Muscle layer of duodenum (tissue), 2 donors: ENCODE data around the gene HSPA14.
A peak's percentile ranks its signal among the peaks of the same experiment; 100 is the strongest.

ENCODE experiments used
- H3K27ac ChIP-seq: one replicate; pipeline ENCODE4 v1.7.0; 2013; ENCODE audit warnings: mild to moderate bottlenecking, low read length
- H3K27me3 ChIP-seq: one replicate; pipeline ENCODE4 v1.7.0; 2013; ENCODE audit warnings: low read depth, mild to moderate bottlenecking, control low read depth, low read length
- H3K36me3 ChIP-seq, 2 donors: one replicate each; pipeline ENCODE4 v1.7.0; 2013; ENCODE audit warnings: low read length in 2 of 2, control low read depth in 1 of 2, mild to moderate bottlenecking in 1 of 2; ENCODE audit not compliant: insufficient read depth in 2 of 2, control insufficient read depth in 1 of 2
- H3K4me1 ChIP-seq, 2 donors: one replicate each; pipeline ENCODE4 v1.7.0; 2013; ENCODE audit warnings: low read length in 2 of 2, mild to moderate bottlenecking in 2 of 2, control low read depth in 1 of 2, moderate library complexity in 1 of 2; ENCODE audit not compliant: insufficient read depth in 2 of 2, control insufficient read depth in 1 of 2
- H3K4me3 ChIP-seq, 2 donors: one replicate each; pipeline ENCODE4 v1.7.0; 2013; ENCODE audit warnings: low read length in 2 of 2, low read depth in 1 of 2, mild to moderate bottlenecking in 1 of 2
- H3K9me3 ChIP-seq, 2 donors: one replicate each; pipeline ENCODE4 v1.7.0; 2013; ENCODE audit warnings: low read length in 2 of 2, control low read depth in 1 of 2, mild to moderate bottlenecking in 1 of 2; ENCODE audit not compliant: control insufficient read depth in 1 of 2
- donor health status: healthy.

Gene HSPA14

DNA sequence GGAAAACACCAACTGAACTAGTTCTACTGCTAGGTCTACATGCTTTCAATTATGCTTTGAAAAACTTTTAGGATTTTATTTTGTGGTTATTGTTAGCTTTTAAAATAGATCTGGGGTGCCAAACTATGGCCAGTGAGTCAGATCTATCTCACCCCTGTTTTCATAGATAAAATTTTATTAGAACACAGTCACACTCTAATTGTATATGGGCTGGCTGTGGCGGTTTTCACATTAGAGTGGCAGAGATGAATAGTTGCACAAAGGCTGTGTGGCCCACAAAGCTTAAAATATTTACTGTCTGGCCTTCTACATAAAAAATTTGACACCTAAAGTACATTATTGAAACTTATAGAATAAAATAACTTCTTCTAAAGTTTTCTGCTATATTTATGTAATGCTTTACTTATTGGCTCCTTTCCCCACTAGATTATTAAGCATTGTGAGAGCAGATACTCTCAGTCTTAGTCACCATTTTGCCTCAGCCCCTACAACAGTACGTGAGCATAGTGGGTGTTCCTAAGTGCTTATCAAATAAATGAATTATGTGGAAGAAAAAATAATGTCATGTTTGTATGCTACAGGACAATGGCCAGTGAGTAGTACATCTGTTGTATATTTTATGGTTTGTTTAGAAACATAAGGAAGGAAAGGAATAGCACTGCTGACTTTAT is 35.1 kb downstream of the HSPA14 start:
- Histone ChIP-seq H3K27me3 (no peaks in the 10 kb centered on the region), H3K36me3 (peaks cover 16% of the 10 kb centered on the region in 2 donors), H3K4me3 (no peak overlapping the region), H3K27ac (no peak overlapping the region), H3K9me3 (no peaks in the 10 kb centered on the region), H3K4me1 (peaks cover 0 to 10% of the 10 kb centered on the region in 2 donors)

DNA sequence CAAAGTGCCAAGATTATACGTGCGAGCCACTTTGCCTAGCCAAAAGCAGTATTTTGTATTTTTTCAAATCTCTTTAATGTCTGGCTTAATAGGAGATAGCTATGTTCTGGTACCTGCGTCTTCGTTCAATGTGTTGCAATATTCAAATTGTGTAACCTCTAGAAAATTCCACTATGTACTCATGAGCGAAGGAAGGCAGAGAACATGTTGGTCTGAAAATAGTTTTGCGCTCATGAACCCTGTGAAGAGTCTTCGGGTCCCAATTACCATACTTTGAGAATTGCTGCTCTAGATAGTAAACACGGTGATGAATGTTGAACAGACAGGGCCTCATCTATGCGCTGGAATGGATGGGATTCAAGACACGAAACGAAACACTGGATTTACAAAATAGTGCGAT is 37.8 kb downstream of the HSPA14 start:
- Histone ChIP-seq H3K4me1 (peaks cover 7 to 22% of the 10 kb centered on the region in 2 donors), H3K36me3 (peaks cover 0 to 7% of the 10 kb centered on the region in 2 donors), H3K4me3 (no peak overlapping the region), H3K27me3 (no peaks in the 10 kb centered on the region), H3K9me3 (no peaks in the 10 kb centered on the region), H3K27ac (no peak overlapping the region)

DNA sequence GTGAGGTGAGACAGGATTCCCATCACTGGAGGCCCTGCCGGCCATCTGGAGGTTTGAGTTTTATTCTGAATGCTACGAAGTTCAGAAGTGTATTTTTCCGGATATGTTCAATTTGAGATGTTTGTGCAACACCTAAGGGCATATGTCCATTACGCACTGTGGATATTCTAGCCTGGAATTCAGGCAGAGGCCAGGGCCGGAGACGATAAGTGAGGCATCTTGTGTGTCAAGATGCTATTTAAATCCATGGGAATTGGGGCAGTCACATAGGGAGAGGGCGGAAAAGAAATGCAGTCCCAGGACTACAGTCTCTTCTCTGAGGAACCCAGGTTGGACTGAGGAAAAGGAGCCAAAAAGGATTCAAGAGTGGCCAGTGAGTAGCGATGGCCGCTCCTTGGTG is 38.7 kb downstream of the HSPA14 start:
- peaks cover 0 to 7% of the 10 kb centered on the region in 2 donors for H3K36me3 ChIP-seq
- peak overlapping the region in 1 of 2 donors; percentile 98 for H3K4me3 ChIP-seq
- H3K9me3 ChIP-seq = no peaks in the 10 kb centered on the region
- H3K27ac ChIP-seq = no peak overlapping the region
- no peaks in the 10 kb centered on the region for H3K27me3 ChIP-seq
- peaks cover 7 to 22% of the 10 kb centered on the region in 2 donors for H3K4me1 ChIP-seq

DNA sequence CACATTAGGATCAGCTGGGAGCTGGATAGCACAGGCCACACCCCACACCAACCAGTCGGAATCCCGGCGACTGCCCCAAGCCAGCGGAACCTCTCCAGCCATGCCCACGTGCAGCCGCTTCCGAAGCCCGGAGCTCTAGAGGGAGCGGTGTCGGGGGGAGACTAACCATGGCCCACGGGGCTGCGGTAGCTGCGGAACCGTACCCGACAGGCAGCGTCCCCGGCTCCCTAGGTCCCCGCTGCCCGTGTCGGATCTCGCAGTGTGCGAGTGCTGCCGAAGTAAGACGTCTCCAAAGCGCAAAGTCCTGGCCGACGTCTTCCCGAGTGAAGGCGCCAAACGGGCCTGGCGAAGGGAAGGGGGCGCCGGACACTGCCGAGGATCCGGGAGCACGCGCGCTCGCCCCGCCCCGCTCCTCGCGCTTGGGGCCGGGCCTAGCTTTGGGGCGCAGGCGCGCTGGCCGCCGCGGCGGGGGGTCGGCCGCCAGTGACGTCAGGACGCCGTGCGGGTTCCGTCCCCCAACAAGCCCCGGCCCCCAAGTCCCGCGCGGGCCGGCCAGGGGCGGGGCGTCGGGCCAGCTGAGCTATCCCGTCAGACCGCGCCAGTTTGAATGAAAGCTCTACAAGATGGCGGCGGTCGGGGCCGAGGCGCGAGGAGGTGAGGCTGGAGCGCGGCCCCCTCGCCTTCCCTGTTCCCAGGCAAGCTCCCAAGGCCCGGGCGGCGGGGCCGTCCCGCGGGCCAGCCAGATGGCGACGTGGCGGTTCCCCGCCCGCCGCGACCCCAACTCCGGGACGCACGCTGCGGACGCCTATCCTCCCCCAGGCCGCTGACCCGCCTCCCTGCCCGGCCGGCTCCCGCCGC is 40.4 kb downstream of the HSPA14 start, which contains the start of gene SUV39H2:
SUV39H2 (plus strand) TSS at position 601 of the 858 bp plus-strand sequence; CDS start at position 624, 23 bp downstream.
- no peaks in the 10 kb centered on the region for H3K27me3 ChIP-seq
- H3K4me3 ChIP-seq = peak within 1 kb of the TSS; percentile 83 to 98
- no peaks in the 10 kb centered on the region for H3K9me3 ChIP-seq
- H3K4me1 ChIP-seq = peaks cover 7 to 22% of the 10 kb centered on the region in 2 donors
- H3K27ac ChIP-seq = peak within 1 kb of the TSS; percentile 83
- peaks cover 0 to 7% of the 10 kb centered on the region in 2 donors for H3K36me3 ChIP-seq

DNA sequence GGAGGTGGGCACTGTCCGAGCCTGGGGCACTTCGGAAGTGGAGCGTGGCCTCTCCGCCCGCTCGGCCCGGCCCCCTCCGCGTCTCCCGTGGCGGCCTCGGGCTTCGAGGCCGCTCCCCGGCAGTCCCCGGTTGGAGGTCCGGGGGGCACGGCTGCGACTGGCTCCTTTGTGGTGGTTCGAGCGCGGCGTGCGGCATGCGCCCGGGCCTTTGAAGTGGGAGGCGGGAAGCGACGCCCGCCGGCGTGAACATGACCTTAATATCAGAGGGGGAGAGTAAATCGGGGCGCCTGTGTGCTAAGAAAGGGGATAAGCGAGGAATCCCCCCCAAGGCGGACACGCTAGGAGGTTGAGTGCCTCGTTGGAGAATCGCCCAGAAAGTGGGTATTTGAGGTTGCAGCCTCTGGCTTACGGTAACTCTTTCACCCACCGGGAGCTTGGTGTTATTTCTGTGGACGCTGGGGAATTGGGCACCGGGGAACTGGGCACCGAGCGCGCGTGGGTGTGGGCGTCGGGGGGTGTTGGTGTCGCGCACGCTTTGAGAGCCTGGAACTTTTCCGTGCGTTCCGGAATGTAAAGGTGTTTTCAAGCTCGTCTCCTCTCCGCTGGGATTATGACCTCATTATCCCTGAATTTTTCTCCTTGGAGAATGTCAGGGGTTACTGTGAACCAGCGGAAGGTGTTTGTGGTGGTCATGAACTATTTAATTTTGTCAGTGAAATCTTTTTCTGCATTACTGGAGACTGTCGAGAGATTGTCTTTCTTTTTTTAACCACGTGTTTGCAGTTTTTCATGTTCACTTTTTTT is 41.2 kb downstream of the HSPA14 start:
- Histone ChIP-seq H3K4me1 (peaks cover 7 to 22% of the 10 kb centered on the region in 2 donors), H3K36me3 (peaks cover 0 to 7% of the 10 kb centered on the region in 2 donors), H3K9me3 (no peaks in the 10 kb centered on the region), H3K27me3 (no peaks in the 10 kb centered on the region), H3K27ac (peak overlapping the region; percentile 32), H3K4me3 (peak overlapping the region; percentile 74 to 98)

DNA sequence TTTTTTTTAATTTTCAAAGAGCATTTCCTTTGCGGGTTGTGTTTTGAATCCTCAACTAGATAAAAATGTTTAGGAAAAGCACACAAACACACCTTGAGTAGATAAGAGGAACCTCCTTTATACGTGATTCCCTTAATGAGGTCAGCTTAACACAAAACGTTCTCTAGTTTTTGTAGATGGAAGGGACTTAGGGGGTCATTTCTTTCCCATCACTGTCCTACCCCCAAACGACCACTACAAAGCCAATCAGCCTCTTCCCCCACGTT is 41.8 kb downstream of the HSPA14 start:
- no peaks in the 10 kb centered on the region for H3K9me3 ChIP-seq
- H3K27ac ChIP-seq = peak overlapping the region; percentile 32
- H3K4me3 ChIP-seq = peak overlapping the region; percentile 74 to 98
- no peaks in the 10 kb centered on the region for H3K27me3 ChIP-seq
- H3K4me1 ChIP-seq = peaks cover 7 to 22% of the 10 kb centered on the region in 2 donors
- peaks cover 0 to 7% of the 10 kb centered on the region in 2 donors for H3K36me3 ChIP-seq

DNA sequence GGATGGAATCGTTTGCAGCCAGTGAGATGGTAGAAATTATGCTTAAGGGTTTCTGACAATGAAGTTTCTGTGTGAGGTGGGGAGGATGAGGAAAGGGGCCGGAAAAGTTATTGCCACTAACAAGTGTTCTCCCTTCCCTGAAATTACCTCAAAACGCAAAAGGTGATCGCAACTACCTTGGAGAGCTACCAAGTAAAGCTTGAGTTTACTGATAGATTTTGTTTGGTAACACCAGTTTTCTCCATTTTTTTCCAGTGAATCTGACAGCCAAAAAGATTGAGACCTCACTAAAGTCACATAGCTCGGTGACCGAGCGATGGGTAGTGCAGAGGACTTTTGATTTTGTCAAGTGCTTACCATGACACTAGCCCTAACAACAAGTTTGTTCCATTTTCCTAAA is 42.1 kb downstream of the HSPA14 start:
- H3K27me3 ChIP-seq = no peaks in the 10 kb centered on the region
- peaks cover 0 to 7% of the 10 kb centered on the region in 2 donors for H3K36me3 ChIP-seq
- no peak overlapping the region for H3K27ac ChIP-seq
- H3K4me3 ChIP-seq = peak overlapping the region; percentile 74 to 98
- peaks cover 7 to 22% of the 10 kb centered on the region in 2 donors for H3K4me1 ChIP-seq
- H3K9me3 ChIP-seq = no peaks in the 10 kb centered on the region

DNA sequence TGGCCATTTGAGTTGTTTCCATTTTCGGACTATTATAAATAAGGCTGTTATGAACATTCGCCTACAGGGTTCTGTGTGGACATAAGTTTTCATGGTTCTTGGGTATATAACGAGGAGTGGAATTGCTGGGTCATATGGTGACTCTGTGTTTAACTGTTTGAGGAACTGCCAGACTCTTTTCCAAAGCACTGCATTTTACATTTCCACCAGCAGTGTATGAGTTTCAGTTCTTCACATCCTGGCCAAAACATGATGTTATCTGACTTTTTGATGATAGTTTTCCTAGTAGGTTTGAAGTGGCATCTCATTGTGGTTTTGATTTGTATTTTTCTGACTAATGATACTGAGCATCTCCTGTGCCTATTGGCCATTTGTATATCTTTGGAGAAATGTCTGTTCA is 46.0 kb downstream of the HSPA14 start:
- H3K9me3 ChIP-seq = no peaks in the 10 kb centered on the region
- H3K27me3 ChIP-seq = no peaks in the 10 kb centered on the region
- peaks cover 7 to 12% of the 10 kb centered on the region in 2 donors for H3K4me1 ChIP-seq
- H3K27ac ChIP-seq = no peak overlapping the region
- no peaks in the 10 kb centered on the region for H3K36me3 ChIP-seq
- H3K4me3 ChIP-seq = no peak overlapping the region

DNA sequence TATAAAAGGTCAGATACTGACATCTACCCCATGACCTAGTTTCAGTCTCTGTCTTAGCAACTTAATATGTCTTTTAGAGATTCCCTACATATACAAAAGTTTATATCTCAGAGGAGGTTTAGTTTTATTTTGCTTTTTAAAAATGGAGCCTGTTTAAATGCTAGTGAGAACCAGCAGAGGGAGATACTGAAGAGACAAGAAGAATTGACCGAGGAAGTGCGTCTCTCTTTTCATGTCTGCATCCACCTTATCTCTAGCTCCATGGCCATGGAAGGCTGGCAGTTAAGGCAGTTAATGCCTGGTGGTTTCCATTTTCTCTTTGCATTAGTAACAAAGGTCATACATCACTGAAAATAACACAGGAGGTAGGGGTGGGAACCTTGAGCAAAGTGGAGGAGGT is 51.2 kb downstream of the HSPA14 start:
- H3K9me3 ChIP-seq = no peaks in the 10 kb centered on the region
- H3K27ac ChIP-seq = no peak overlapping the region
- no peaks in the 10 kb centered on the region for H3K27me3 ChIP-seq
- H3K36me3 ChIP-seq = no peaks in the 10 kb centered on the region
- no peak overlapping the region for H3K4me3 ChIP-seq
- H3K4me1 ChIP-seq = no peaks in the 10 kb centered on the region

DNA sequence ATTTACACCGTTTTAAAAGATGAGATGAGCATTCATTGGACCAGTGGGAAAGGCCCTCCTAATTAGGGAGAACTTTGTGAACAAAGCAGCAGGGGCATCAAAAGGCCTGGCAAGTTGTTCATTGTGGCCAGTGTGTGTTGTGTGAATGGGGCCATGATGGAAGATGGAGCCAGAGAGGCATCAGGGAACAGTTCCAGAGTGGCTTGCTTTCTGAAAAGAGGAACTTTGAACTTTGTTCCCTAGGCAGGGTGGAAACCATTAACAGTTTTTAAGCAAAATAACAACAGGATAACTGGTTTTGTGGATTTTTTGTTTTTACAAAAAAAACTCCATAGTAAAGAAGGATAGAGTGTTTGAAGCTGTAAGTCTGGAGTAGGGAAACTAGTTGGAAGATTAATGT is 53.0 kb downstream of the HSPA14 start:
- no peak overlapping the region for H3K4me3 ChIP-seq
- H3K27me3 ChIP-seq = no peaks in the 10 kb centered on the region
- H3K9me3 ChIP-seq = no peaks in the 10 kb centered on the region
- no peaks in the 10 kb centered on the region for H3K36me3 ChIP-seq
- H3K4me1 ChIP-seq = no peaks in the 10 kb centered on the region
- H3K27ac ChIP-seq = no peak overlapping the region

DNA sequence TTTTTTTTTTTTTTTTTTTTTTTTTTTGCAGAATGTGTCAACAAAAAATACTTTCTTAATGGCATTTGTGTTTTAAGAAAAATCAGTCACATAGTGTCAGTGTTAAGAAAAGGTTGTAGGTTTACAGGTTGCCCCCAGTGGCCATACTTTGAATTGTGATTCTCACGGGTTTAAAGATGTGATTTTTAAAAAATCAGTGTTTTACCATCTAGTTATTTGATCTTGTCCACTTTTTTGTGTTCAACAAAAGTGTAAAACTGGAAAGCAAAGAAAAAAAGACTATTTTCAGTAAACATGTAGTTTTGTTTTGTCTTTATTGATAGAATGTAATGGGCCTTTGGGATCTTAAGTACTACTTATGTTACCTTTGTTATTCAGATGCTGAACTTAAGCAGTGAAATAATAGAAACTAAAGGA is 66.2 kb downstream of the HSPA14 start:
- peaks cover 15 to 24% of the 10 kb centered on the region in 2 donors for H3K36me3 ChIP-seq
- no peak overlapping the region for H3K27ac ChIP-seq
- H3K9me3 ChIP-seq = no peaks in the 10 kb centered on the region
- H3K27me3 ChIP-seq = no peaks in the 10 kb centered on the region
- no peak overlapping the region for H3K4me3 ChIP-seq
- no peaks in the 10 kb centered on the region for H3K4me1 ChIP-seq
